Heart right ventricle (tissue), 16 donors: Measurements from ENCODE around the gene XPA. TPM values are rescaled to one million over a fixed set of nuclear protein-coding genes. Genes with fewer than 3 reads are reported as not detected.

ENCODE experiments used
- ATAC-seq, 8 donors: fragments of 200-7000 bp; cut with Tn5 transposase; one replicate each; pipeline ENCODE4 v1.9.1; 2020; ENCODE audit warnings: mild to moderate bottlenecking in 8 of 8, moderate library complexity in 8 of 8, moderate number of reproducible peaks in 1 of 8
- DNase-seq, 2 donors: peaks; one replicate each; pipeline ENCODE4 v3.0.0-alpha.2; 2020
- H3K27ac ChIP-seq, 10 donors: fragments of 200-600 bp; sonication (generic) in 2 of 10; one replicate each; pipeline versions ENCODE4 v1.5.0 to v1.8.0; 2020 to 2022; ENCODE audit warnings: mild to moderate bottlenecking in 3 of 10
- H3K27me3 ChIP-seq, 7 donors: fragments of 200-600 bp; one replicate each; pipeline ENCODE4 v1.8.0; 2021 to 2022; ENCODE audit warnings: mild to moderate bottlenecking in 2 of 7
- H3K36me3 ChIP-seq, 9 donors: fragments of 200-600 bp; sonication (generic) in 1 of 9; one replicate each; pipeline versions ENCODE4 v1.5.0 to v1.8.0; 2020 to 2022; ENCODE audit warnings: mild to moderate bottlenecking in 2 of 9
- H3K4me1 ChIP-seq, 9 donors: fragments of 200-600 bp; sonication (generic) in 1 of 9; one replicate each; pipeline versions ENCODE4 v1.5.0 to v1.8.0; 2020 to 2022; ENCODE audit warnings: mild to moderate bottlenecking in 4 of 9
- H3K4me3 ChIP-seq, 10 donors: fragments of 200-600 bp; sonication (generic) in 2 of 10; one replicate each; pipeline versions ENCODE4 v1.5.0 to v1.8.0; 2020 to 2022; ENCODE audit warnings: mild to moderate bottlenecking in 7 of 10, moderate library complexity in 2 of 10
- H3K9me3 ChIP-seq, 11 donors: fragments of 200-600 bp in 10 of 11; sonication (generic) in 2 of 11; one replicate each; pipeline versions ENCODE4 v1.5.0 to v1.8.0; 2013 to 2022; ENCODE audit warnings: mild to moderate bottlenecking in 2 of 11, control low read depth in 1 of 11, moderate library complexity in 1 of 11
- WGBS, 2 donors: extraction: QIAGEN DNeasy Blood & Tissue Kit; methylation state at CpG; one replicate each; pipeline ENCODE4 v1.1.7; 2013; ENCODE audit warnings: inconsistent platforms in 1 of 2; 5-methylcytosine and 5-hydroxymethylcytosine counted together
- intact Hi-C, 10 donors: fragments of 100-400 bp; cut with DNase I; formaldehyde crosslinking; loops; one replicate each; pipeline versions ENCODE4 v1.11.1 to v1.14.2; 2022
- polyA plus RNA-seq, 2 donors: library from polyadenylated mRNA; stranded (reverse); fragments of 200-250 nt; gene quantifications; one replicate each; pipeline ENCODE4 v1.2.3, GENCODE V29; 2013
- total RNA-seq, 10 donors: library from RNA; stranded (reverse); fragmentation: NEBNext Ultra II Directional in 3 of 10; extraction: Animal tissue kit (Norgen Biotek cat#: 25700) in 3 of 10; gene quantifications; one replicate each; pipeline versions ENCODE4 v1.2.1 to v1.2.4, GENCODE V29; 2021 to 2023
- TF ChIP-seq, protein P1 (sequence below), 9 donors: fragments of 200-600 bp; sonication (generic) in 2 of 9; IDR thresholded peaks; one replicate each; pipeline versions ENCODE4 v1.5.0 to v1.8.0; 2021 to 2022; ENCODE audit warnings: antibody characterized with exemption in 9 of 9, mild to moderate bottlenecking in 5 of 9, moderate library complexity in 1 of 9
- donor health status: Arrhythmogenic right ventricular cardiomyopathy.
- donor health status: ischemic (EF 13 %, LVEDD 7.1; RV severe dilation, severe dysfunction).
- donor health status: healthy with polysubstance abuse.
- donor health status: DM: no; HTN: yes; CAD: no.
- donor health status: DM: no; HTN: no; CAD: no.
- donor health status: ischemic (EF 25% LVEDD 6.9; RV normal size, moderate dysfunction).
- donor health status: ischemic (EF 25% LVEDD 5.7; RV mildly dilated, moderate dysfunction).
- donor health status: healthy.
- donor health status: DM: yes; HTN: yes; CAD: no.
- donor health status: Ischemic cardiomyopathy.
- donor health status: ischemic (EF 35%, LVEDD 5.7; RV mildly dilated, moderate dysfunction).
- donor health status: nonischemic (EF 11% LVEDD 7.7; RV severe dilation, severe dysfunction).
- donor health status: DM: yes; HTN: yes; CAD: no.
- donor health status: PGD.
- donor health status: ischemic (EF 29% LVEDD 5.4; RV normal size, mild dysfunction).
- donor health status: nonischemic (EF 23%, LVEDD 6.1; RV moderate dilation, normal function).

Gene XPA
- total and polyA plus RNA-seq, 12 donors, result 5.7 to 13.7 (median 9.0) TPM

DNA sequence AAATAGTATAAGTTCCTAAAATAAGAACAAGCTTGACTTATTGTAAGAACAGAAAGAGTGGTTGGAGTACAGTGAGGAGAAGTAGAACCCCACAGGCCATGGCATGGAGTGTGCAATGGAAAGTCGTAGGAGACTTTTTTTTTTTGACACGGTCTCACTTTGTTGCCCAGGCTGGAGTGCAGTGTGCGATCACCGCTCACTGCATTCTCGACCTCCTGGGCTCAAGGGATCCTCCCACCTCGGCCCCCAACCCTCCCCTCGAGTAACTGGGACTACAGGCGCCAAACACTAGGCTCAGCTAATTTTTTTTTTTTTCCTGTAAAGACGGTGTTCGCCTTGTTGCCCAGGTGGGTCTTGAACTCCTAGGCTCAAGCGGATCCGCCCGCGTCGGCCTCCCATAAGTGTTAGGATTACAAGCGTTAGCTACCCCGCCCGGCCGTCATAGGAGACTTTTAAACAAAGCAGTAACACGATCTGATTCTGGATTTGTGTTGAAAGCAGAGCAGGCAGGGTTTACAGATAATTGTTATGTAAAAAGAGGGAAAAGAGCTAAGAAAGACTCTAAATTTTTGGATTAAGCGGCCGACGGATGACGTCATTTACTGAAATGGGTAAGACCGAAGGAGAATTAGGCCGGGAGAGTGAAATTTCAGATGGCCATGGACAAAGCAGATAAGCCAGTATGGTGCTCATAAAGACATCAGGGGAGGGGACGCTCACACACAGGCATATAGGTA, 64.7 kb downstream of the XPA start:
- intact Hi-C loops, result loop anchor here in 1 of 10 donors (10.0 kb wide), 1 partner anchor 632 kb away; no protein-coding TSS in a partner anchor

DNA sequence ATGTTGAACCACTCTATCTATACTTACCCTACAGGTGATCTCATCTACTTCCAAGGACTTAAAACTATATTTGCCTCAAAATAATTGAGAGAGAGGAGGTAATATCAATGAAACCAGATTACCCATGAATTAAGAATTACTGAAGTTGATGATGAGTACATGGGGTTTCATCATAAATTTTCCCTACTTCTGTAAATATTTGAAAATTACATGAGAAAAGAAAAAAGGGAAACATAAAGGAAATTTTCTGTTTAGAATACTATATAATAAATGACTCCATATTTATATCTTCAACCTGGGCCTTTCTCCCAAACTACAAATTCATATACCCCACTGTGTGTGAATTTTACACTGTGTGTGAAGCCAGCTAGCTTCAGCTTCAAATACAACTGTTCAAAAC, 66.5 kb downstream of the XPA start:
- Histone ChIP-seq H3K4me1 (peaks cover 0 to 69% (median 48%) of the 10 kb centered on the region in 9 donors), H3K27me3 (no peaks in the 10 kb centered on the region), H3K27ac (no peak overlapping the region), H3K9me3 (no peaks in the 10 kb centered on the region), H3K36me3 (peaks cover 0 to 20% (median 0%) of the 10 kb centered on the region in 9 donors), H3K4me3 (no peak overlapping the region)
- DNase-seq (no peak), ATAC-seq (no peak)
- TF ChIP-seq, protein P1, sequence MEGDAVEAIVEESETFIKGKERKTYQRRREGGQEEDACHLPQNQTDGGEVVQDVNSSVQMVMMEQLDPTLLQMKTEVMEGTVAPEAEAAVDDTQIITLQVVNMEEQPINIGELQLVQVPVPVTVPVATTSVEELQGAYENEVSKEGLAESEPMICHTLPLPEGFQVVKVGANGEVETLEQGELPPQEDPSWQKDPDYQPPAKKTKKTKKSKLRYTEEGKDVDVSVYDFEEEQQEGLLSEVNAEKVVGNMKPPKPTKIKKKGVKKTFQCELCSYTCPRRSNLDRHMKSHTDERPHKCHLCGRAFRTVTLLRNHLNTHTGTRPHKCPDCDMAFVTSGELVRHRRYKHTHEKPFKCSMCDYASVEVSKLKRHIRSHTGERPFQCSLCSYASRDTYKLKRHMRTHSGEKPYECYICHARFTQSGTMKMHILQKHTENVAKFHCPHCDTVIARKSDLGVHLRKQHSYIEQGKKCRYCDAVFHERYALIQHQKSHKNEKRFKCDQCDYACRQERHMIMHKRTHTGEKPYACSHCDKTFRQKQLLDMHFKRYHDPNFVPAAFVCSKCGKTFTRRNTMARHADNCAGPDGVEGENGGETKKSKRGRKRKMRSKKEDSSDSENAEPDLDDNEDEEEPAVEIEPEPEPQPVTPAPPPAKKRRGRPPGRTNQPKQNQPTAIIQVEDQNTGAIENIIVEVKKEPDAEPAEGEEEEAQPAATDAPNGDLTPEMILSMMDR (IDR thresholded peaks at IDR 0.05), result no peak
- intact Hi-C loops, result loop anchor here in 1 of 10 donors (10.0 kb wide), 1 partner anchor 634 kb away; no protein-coding TSS in a partner anchor

More for the DNA sequence above, 64.7 kb downstream of the XPA start:
- Histone ChIP-seq H3K4me1 (peaks cover 2 to 78% (median 60%) of the 10 kb centered on the region in 9 donors), H3K4me3 (peak overlapping the region; percentile 49 to 98 (median 94)), H3K27me3 (no peaks in the 10 kb centered on the region), H3K27ac (peak overlapping the region; percentile 93 to 99 (median 96)), H3K36me3 (peaks cover 0 to 2% (median 0%) of the 10 kb centered on the region in 9 donors), H3K9me3 (no peaks in the 10 kb centered on the region)
- ATAC-seq, result peak; percentile 3 to 19 (median 12)
- peak; percentile 30 to 63 for DNase-seq
- TF ChIP-seq, protein P1 (IDR thresholded peaks at IDR 0.05), result no peak
- WGBS, 2 donors, result 1 to 2% methylated on average over 27 of the region's 27 CpGs

DNA sequence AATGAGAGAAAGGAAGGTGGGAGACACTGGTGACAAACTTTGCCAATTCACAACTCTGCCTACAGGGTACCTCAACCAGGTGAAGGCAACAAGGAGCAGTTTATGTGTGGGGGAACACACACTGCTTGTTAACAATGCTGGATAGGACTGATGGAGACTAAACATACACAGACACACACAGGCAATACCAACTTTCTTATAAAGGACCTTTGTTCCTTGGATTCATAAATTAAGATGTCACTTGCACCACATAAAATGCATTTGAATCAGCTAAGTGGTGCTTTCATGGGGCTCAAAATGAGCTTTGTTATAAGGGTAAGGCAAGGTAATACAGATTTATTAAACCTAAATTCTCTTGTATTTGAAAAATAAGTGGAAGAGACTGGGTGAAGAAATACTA, 68.0 kb downstream of the XPA start:
- Histone ChIP-seq H3K4me1 (peaks cover 0 to 55% (median 33%) of the 10 kb centered on the region in 9 donors), H3K27ac (peak overlapping the region in 6 of 10 donors; percentile 14 to 53 (median 47)), H3K36me3 (peaks cover 0 to 34% (median 0%) of the 10 kb centered on the region in 9 donors), H3K4me3 (no peak overlapping the region), H3K27me3 (no peaks in the 10 kb centered on the region), H3K9me3 (no peaks in the 10 kb centered on the region)
- no peak for ATAC-seq
- TF ChIP-seq, protein P1 (IDR thresholded peaks at IDR 0.05), result no peak
- DNase-seq, result no peak
- intact Hi-C loops, result loop anchor here in 1 of 10 donors (10.0 kb wide), 1 partner anchor 774 kb away; the partner anchor contains the start of gene ZNF782

DNA sequence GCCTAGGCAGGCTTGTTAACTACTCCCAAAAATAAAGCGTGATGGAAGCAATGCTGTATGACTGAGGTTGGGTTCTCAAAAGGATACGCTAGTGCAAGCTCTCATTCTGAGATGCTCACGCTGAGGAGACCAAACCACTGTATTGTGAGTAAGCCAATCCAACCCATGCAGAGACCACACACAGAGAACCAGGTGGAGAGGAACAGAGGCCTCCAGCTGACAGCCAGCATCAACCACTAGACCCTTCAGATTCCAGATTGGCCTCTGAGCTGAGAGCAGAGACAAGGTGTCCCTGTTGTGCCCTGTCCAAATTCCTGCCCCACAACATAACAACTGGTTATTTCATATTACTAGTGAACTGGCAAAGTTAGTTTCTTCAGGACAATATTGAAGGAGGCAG, 68.5 kb downstream of the XPA start:
- Histone ChIP-seq H3K27me3 (no peaks in the 10 kb centered on the region), H3K4me1 (peaks cover 0 to 54% (median 28%) of the 10 kb centered on the region in 9 donors), H3K4me3 (no peak overlapping the region), H3K9me3 (no peaks in the 10 kb centered on the region), H3K27ac (peak overlapping the region in 7 of 10 donors; percentile 14 to 53 (median 45)), H3K36me3 (peaks cover 0 to 39% (median 0%) of the 10 kb centered on the region in 9 donors)
- TF ChIP-seq, protein P1 (IDR thresholded peaks at IDR 0.05), result no peak
- intact Hi-C loops, result loop anchor here in 1 of 10 donors (10.0 kb wide), 1 partner anchor 774 kb away; the partner anchor contains the start of gene ZNF782
- no peak for ATAC-seq
- no peak for DNase-seq
- WGBS, 2 donors, result 65 to 77% methylated on average over 3 of the region's 3 CpGs
